Endothelial cell of umbilical vein (primary cell): ENCODE results near the gene CDC14B.
"Not testable (repeated sequence)": the region's sequence is repeated elsewhere in the genome, so short reads cannot be mapped to it uniquely, and the experiment has no call there.

Experiments
- EZH2 ChIP-seq: IDR thresholded peaks from 2 replicates; pipeline ENCODE4 v1.6.1; 2012; ENCODE audit warnings: borderline replicate concordance, low read depth, mild to moderate bottlenecking, moderate library complexity, low read length, inconsistent platforms; ENCODE audit not compliant: severe bottlenecking
- POLR2A ChIP-seq: IDR thresholded peaks from 2 replicates; pipeline ENCODE4 v1.6.1; 2012; ENCODE audit warnings: low read depth, mild to moderate bottlenecking, control low read depth, low read length
- POLR2AphosphoS5 ChIP-seq: IDR thresholded peaks from 2 replicates; pipeline ENCODE4 v1.6.1; 2012; ENCODE audit warnings: low read depth, mild to moderate bottlenecking, control low read depth, low read length, moderate library complexity; ENCODE audit not compliant: insufficient read depth
- TF ChIP-seq, protein P1 (sequence below), 2 donors: IDR thresholded peaks; 1 replicate in 1 of 2; 2 replicates in 1 of 2; pipeline ENCODE4 v1.5.1; 2011; ENCODE audit warnings: low read length in 2 of 2, mild to moderate bottlenecking in 2 of 2, moderate library complexity in 2 of 2, control low read depth in 1 of 2, inconsistent platforms in 1 of 2, low read depth in 1 of 2; ENCODE audit not compliant: insufficient read depth in 1 of 2; ENCODE audit errors: extremely low read depth in 1 of 2
- TF ChIP-seq, protein P2 (sequence below): IDR thresholded peaks from 2 replicates; pipeline ENCODE4 v1.6.1; 2011; ENCODE audit not compliant: insufficient read depth, insufficient read length

DNA sequence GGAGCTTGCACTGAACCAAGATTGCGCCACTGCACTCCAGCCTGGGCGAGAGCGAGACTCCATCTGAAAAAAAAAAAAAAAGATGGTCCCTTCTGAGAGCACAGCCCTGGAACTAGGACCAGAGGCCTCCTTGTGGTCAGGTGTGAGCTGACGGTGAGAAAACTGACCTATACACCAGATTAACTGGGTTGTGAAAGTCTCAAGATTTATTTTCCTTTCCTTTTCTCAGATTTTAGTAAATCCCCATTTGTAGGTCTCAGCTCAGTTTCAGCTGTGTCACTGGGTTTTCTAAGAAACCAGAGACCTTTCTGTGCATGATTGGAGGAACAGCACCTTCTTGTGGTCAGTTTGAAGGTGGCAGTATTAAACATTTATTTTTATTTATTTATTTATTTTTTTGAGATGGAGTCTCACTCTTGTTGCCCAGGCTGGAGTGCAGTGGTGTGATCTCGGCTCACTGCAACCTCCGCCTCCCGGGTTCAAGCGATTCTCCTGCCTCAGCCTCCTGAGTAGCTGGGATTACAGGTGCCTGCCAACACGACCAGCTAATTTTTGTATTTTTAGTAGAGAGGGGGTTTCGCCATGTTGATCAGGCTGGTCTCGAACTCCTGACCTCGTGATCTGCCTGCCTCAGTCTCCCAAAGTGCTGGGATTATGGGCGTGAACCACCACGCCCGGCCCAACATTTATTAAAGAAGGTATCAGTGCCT, 47.2 kb upstream of the CDC14B start:
- not testable (repeated sequence) for TF ChIP-seq EZH2, POLR2AphosphoS5, POLR2A
- TF ChIP-seq, protein P1, sequence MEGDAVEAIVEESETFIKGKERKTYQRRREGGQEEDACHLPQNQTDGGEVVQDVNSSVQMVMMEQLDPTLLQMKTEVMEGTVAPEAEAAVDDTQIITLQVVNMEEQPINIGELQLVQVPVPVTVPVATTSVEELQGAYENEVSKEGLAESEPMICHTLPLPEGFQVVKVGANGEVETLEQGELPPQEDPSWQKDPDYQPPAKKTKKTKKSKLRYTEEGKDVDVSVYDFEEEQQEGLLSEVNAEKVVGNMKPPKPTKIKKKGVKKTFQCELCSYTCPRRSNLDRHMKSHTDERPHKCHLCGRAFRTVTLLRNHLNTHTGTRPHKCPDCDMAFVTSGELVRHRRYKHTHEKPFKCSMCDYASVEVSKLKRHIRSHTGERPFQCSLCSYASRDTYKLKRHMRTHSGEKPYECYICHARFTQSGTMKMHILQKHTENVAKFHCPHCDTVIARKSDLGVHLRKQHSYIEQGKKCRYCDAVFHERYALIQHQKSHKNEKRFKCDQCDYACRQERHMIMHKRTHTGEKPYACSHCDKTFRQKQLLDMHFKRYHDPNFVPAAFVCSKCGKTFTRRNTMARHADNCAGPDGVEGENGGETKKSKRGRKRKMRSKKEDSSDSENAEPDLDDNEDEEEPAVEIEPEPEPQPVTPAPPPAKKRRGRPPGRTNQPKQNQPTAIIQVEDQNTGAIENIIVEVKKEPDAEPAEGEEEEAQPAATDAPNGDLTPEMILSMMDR (IDR thresholded peaks at IDR 0.05; ENCODE audit: extremely low read depth in 1 of 2, insufficient read depth in 1 of 2, low read depth in 1 of 2, low read length in 2 of 2) = peak; percentile 49 to 53
- TF ChIP-seq, protein P2, sequence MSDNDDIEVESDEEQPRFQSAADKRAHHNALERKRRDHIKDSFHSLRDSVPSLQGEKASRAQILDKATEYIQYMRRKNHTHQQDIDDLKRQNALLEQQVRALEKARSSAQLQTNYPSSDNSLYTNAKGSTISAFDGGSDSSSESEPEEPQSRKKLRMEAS = not testable (repeated sequence)
